Transverse colon (tissue), 4 donors: ENCODE measurements around the gene MANEAL. TPM values are rescaled to one million over a fixed set of nuclear protein-coding genes. Genes with fewer than 3 reads are reported as not detected.

ENCODE experiments used
- DNase-seq: peaks from one replicate; pipeline ENCODE4 v3.0.0-alpha.2; 2019
- H3K27ac ChIP-seq, 4 donors: fragments of 200-600 bp; sonication (generic); 2 replicates each; pipeline ENCODE4 v1.5.1; 2016 to 2018; ENCODE audit warnings: inconsistent platforms in 4 of 4
- H3K27me3 ChIP-seq: fragments of 200-600 bp; sonication (generic); 2 replicates; pipeline ENCODE4 v1.5.1; 2017; ENCODE audit warnings: inconsistent platforms
- H3K36me3 ChIP-seq, 4 donors: fragments of 200-600 bp; sonication (generic); 2 replicates each; pipeline ENCODE4 v1.5.1; 2017 to 2019; ENCODE audit warnings: inconsistent platforms in 4 of 4
- H3K4me1 ChIP-seq, 4 donors: fragments of 200-600 bp; sonication (generic); 2 replicates each; pipeline ENCODE4 v1.5.1; 2017 to 2020; ENCODE audit warnings: inconsistent platforms in 4 of 4
- H3K4me3 ChIP-seq, 4 donors: fragments of 200-600 bp; sonication (generic); 1 replicate in 1 of 4; 2 replicates in 3 of 4; pipeline versions ENCODE4 v1.5.1 to v1.6.1; 2017 to 2019; ENCODE audit warnings: inconsistent platforms in 4 of 4
- H3K9me3 ChIP-seq, 2 donors: fragments of 200-600 bp; sonication (generic); 2 replicates each; pipeline ENCODE4 v1.5.1; 2017 to 2019; ENCODE audit warnings: inconsistent platforms in 2 of 2
- EP300 ChIP-seq: sonication (generic); formaldehyde crosslinking; IDR thresholded peaks from one replicate; pipeline ENCODE4 v1.6.1; 2017; ENCODE audit warnings: antibody characterized with exemption, low read depth
- POLR2A ChIP-seq: fragments of 450-650 bp; IDR thresholded peaks from one replicate; pipeline ENCODE4 v1.6.1; 2016; ENCODE audit warnings: antibody characterized with exemption, mild to moderate bottlenecking, moderate library complexity
- POLR2AphosphoS5 ChIP-seq, 3 donors: sonication (generic); formaldehyde crosslinking; IDR thresholded peaks; one replicate each; pipeline ENCODE4 v1.6.1; 2016; ENCODE audit warnings: antibody characterized with exemption in 3 of 3
- WGBS, 2 donors: methylation state at CpG; one replicate each; pipeline ENCODE4 v1.1.5; 2018; ENCODE audit warnings: low coverage in 1 of 2; 5-methylcytosine and 5-hydroxymethylcytosine counted together
- in situ Hi-C, 4 donors: fragments of 200-750 bp; cut with MboI; loops; one replicate each; pipeline versions ENCODE4 v1.15.0 to v1.15.1; 2017; ENCODE audit warnings: low sequenced_read_pairs in 3 of 4, low pct_ligation_motif_present in 1 of 4, low pct_unique_long_range_greater_than_20kb in 1 of 4
- intact Hi-C: fragments of 100-400 bp; cut with DNase I; formaldehyde crosslinking; loops from one replicate; pipeline ENCODE4 v1.15.1; 2023; ENCODE audit warnings: low total_unique reads
- total RNA-seq, 4 donors: library from RNA; depleted of rRNA; stranded (reverse); fragments of >200 nt; gene quantifications; one replicate each; pipeline ENCODE4 v1.1.0, GENCODE V29; 2016
- TF ChIP-seq, protein P1 (sequence below), 5 experiments: fragments of 200-600 bp in 3 of 5; fragments of 450-650 bp in 2 of 5; sonication (generic) in 3 of 5; IDR thresholded peaks; 1 replicate in 2 of 5; 2 replicates in 3 of 5; pipeline ENCODE4 v1.5.1; 2016 to 2017; ENCODE audit warnings: antibody characterized with exemption in 5 of 5, inconsistent platforms in 3 of 5, mild to moderate bottlenecking in 2 of 5, moderate library complexity in 1 of 5

MANEAL gene
- total RNA-seq, 4 donors from 2014 or later: 1.1 to 9.6 (median 5.7) TPM

- Histone ChIP-seq H3K36me3 (no peaks in the 10 kb centered on the region), H3K4me3 (no peak overlapping the region), H3K27me3 (peaks cover 95% of the 10 kb centered on the region), H3K27ac (no peak overlapping the region), H3K4me1 (no peaks in the 10 kb centered on the region), H3K9me3 (no peaks in the 10 kb centered on the region)
- intact Hi-C loops: no loop called here
- in situ Hi-C loops: no loop called here
- TF ChIP-seq EP300 (no peak), POLR2AphosphoS5 (IDR thresholded peaks at IDR 0.05) (no peak), POLR2A (no peak)
- TF ChIP-seq, protein P1, sequence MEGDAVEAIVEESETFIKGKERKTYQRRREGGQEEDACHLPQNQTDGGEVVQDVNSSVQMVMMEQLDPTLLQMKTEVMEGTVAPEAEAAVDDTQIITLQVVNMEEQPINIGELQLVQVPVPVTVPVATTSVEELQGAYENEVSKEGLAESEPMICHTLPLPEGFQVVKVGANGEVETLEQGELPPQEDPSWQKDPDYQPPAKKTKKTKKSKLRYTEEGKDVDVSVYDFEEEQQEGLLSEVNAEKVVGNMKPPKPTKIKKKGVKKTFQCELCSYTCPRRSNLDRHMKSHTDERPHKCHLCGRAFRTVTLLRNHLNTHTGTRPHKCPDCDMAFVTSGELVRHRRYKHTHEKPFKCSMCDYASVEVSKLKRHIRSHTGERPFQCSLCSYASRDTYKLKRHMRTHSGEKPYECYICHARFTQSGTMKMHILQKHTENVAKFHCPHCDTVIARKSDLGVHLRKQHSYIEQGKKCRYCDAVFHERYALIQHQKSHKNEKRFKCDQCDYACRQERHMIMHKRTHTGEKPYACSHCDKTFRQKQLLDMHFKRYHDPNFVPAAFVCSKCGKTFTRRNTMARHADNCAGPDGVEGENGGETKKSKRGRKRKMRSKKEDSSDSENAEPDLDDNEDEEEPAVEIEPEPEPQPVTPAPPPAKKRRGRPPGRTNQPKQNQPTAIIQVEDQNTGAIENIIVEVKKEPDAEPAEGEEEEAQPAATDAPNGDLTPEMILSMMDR (IDR thresholded peaks at IDR 0.05): no peak
- WGBS, 2 donors: 83 to 88% methylated on average over 1 to 2 of the region's 2 CpGs
- no peak for DNase-seq
Measured at GRCh38 chr1:37759451-37759850, 34.2 kb upstream of the MANEAL start.

DNA sequence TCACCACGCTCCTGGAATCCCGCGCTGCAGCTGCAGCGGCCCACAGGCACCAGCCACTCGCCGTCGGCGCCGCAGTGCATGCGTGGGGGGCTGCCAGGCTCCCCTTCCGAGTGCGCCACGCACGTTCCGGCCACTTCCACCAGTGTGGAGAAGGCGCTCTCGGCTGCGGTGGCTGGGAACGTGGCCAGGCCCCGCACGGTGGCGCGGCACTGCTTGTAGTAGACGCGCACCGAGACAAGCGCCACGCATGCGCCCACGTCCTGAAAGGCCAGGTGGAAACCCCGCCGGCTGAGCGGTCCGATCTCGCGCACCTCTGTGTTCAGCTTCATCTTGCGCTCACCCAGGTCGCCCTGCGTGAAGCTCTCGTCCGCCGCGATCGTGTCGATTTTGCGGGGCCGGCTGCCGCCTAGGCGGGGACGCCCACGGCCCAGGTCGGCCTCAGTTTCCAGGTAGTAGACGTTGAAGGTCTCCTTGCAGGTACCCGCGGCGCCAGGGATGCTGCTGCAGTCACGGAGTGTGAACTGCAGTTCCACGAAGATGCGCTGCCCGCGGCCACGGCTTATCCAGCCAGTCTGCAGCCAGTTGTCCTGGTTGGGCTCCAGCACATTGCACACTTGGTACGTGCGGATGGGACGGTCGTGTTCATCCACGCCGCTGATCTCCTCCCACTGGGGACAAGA is 32.1 kb upstream of the MANEAL start:
- TF ChIP-seq POLR2AphosphoS5 (IDR thresholded peaks at IDR 0.05) (no peak), EP300 (no peak), POLR2A (no peak)
- TF ChIP-seq, protein P1 (IDR thresholded peaks at IDR 0.05): no peak
- intact Hi-C loops: no loop called here
- Histone ChIP-seq H3K27ac (no peak overlapping the region), H3K9me3 (no peaks in the 10 kb centered on the region), H3K27me3 (peaks cover 97% of the 10 kb centered on the region), H3K4me1 (peaks cover 0 to 5% (median 0%) of the 10 kb centered on the region in 4 donors), H3K4me3 (no peak overlapping the region), H3K36me3 (no peaks in the 10 kb centered on the region)
- WGBS, 2 donors: 80 to 81% methylated on average over 3 to 51 of the region's 68 CpGs
- in situ Hi-C loops: no loop called here
- no peak for DNase-seq

DNA sequence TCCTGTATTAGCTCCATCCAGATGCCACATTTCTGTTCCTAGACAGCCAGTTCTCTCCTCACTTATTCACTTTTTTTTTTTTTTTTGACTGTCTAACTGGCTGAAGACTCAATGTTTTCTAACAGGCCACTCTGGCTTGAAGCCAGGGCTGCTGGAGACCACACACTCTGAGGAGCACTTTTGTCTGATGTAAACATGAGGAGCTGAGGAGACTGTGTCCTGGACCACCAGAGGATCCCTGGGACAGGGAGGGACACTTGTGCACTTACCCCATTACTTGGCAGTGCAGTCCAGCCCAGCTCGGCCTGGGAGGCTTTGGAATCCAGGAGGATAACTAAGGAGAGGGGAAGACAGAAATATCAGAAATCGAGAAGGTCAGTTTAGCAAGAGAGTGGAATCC is 31.1 kb upstream of the MANEAL start:
- no peak for DNase-seq
- TF ChIP-seq, protein P1 (IDR thresholded peaks at IDR 0.05): no peak
- no peak for TF ChIP-seq POLR2A
- TF ChIP-seq EP300: no peak
- no peak for TF ChIP-seq POLR2AphosphoS5 (IDR thresholded peaks at IDR 0.05)
- H3K9me3 ChIP-seq: no peaks in the 10 kb centered on the region
- intact Hi-C loops (no loop called here), in situ Hi-C loops (no loop called here)
- WGBS, 2 donors: 52 to 83% methylated on average over 1 to 2 of the region's 2 CpGs
- no peak overlapping the region for H3K4me3 ChIP-seq
- H3K27ac ChIP-seq: no peak overlapping the region
- peaks cover 0 to 5% (median 0%) of the 10 kb centered on the region in 4 donors for H3K4me1 ChIP-seq
- no peaks in the 10 kb centered on the region for H3K36me3 ChIP-seq
- H3K27me3 ChIP-seq: peaks cover 97% of the 10 kb centered on the region

DNA sequence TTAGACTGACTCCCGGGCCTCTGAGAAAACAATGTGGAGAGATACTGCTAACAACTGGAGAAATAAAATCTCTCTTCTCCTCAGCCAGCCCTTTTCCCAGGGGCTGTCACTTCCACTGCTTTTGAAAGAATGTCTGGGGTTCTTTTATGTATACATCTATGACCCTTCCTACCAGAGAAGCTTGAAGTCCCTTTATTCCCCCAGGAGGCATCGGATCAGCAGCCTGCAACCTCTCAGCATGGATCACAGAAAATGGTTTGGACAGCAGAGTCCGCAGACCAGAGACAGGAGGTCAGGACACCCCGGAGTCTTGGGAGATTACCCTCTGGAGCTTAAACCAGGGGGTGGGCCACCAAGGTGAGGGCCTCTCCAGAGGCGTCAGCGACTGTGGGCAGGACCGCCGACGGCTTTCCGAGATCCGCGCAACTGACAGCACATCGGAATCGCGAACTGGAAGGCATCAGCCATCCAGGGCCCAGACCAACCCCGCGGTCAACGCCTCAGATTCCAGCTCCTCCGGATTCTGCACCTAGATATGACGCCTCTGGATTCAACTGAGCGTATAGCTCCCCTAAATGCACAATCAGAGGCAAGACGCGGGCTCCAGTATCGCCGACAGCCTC is 29.7 kb upstream of the MANEAL start:
- in situ Hi-C loops (no loop called here), intact Hi-C loops (no loop called here)
- peaks cover 98% of the 10 kb centered on the region for H3K27me3 ChIP-seq
- DNase-seq: no peak
- no peaks in the 10 kb centered on the region for H3K9me3 ChIP-seq
- 36% methylated on average over 24 of the region's 25 CpGs; no CpG with 5 or more reads in 1 of the 2 donors for WGBS, 2 donors
- no peak overlapping the region for H3K27ac ChIP-seq
- H3K4me1 ChIP-seq: peaks cover 0 to 5% (median 0%) of the 10 kb centered on the region in 4 donors
- TF ChIP-seq POLR2A: no peak
- no peak for TF ChIP-seq POLR2AphosphoS5 (IDR thresholded peaks at IDR 0.05)
- TF ChIP-seq, protein P1 (IDR thresholded peaks at IDR 0.05): no peak
- no peak for TF ChIP-seq EP300
- H3K36me3 ChIP-seq: no peaks in the 10 kb centered on the region
- H3K4me3 ChIP-seq: no peak overlapping the region
